ENCODE results near the gene GRIA1. TPM values are rescaled to one million over a fixed set of nuclear protein-coding genes. Genes with fewer than 3 reads are reported as not detected.

GRIA1 gene
- total and polyA plus RNA-seq, 2 of the 13 experiments (the other 11 are each of a cell fraction or from before 2014, with no cell fraction given) = not detected

DNA sequence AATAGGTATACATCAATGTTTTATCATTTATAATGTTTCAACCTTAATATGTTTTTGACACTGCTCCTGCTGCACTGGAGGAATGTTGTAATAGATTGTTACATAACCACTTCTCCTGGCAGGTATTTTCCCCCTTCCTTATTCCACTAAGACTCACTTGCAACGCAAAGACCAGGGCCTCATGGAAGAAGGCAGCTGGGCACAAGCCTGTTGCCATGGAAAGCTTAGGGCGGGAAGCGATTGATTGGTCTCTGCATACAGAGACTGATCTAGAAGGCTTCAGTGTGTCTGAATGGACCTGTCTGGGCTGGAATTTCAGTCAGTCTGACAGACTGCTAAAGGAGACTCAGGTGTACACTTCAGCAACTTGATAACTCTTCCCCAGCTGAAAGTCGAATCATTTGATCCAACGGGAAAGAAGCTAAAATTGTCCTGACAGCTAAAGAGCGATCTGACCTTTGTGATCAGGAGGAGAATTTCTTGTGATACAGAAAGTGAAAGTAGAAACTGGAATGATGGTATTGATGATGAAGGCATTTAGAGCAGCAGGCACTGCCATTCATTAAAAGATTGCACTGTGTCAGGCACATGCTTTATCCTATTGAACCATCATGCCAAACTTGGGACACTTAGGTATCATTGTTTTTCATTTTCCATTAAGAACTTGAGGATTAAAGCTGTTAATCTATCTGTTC is 65.1 kb downstream of the GRIA1 start:
- POLR2A ChIA-PET = no interaction called here
- in situ Hi-C loops (cut with HindIII; ENCODE audit: extremely low pct_ligation_motif_present, low pct_unique_long_range_greater_than_20kb) = no loop called here
- Histone ChIP-seq H3K36me3 (replicated peaks in 1 of 2; ENCODE audit: control insufficient read depth in 1 of 2, insufficient read depth in 2 of 2, low read length in 2 of 2) (no peaks in the 10 kb centered on the region), H3K4me1 (ENCODE audit: insufficient read depth, low read length) (no peaks in the 10 kb centered on the region), H4K20me1 (ENCODE audit: insufficient read depth, low read length) (no peaks in the 10 kb centered on the region), H3K9me3 (ENCODE audit: low read length) (no peaks in the 10 kb centered on the region), H3K79me2 (ENCODE audit: insufficient read depth, low read length) (no peaks in the 10 kb centered on the region), H3K4me3 (replicated peaks in 1 of 3; ENCODE audit: insufficient read depth in 1 of 3, low read depth in 2 of 3, low read length in 3 of 3) (no peak overlapping the region), H3K27ac (ENCODE audit: extremely low read length, insufficient read depth, low read length) (no peak overlapping the region), H2AFZ (ENCODE audit: low read length) (no peak overlapping the region), H3K27me3 (ENCODE audit: control insufficient read depth in 1 of 2, insufficient read depth in 2 of 2, low read length in 2 of 2) (no peaks in the 10 kb centered on the region), H3K9ac (ENCODE audit: insufficient read depth, low read depth, low read length) (no peak overlapping the region), H3K4me2 (ENCODE audit: low read depth, low read length) (no peak overlapping the region)
- TF ChIP-seq, protein P1, sequence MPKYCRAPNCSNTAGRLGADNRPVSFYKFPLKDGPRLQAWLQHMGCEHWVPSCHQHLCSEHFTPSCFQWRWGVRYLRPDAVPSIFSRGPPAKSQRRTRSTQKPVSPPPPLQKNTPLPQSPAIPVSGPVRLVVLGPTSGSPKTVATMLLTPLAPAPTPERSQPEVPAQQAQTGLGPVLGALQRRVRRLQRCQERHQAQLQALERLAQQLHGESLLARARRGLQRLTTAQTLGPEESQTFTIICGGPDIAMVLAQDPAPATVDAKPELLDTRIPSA (CRISPR knock-in tag; IDR thresholded peaks at IDR 0.05; ENCODE audit: borderline replicate concordance) = no peak
- TF ChIP-seq, protein P2, sequence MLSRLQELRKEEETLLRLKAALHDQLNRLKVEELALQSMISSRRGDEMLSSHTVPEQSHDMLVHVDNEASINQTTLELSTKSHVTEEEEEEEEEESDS (CRISPR knock-in tag; IDR thresholded peaks at IDR 0.05; ENCODE audit: borderline replicate concordance) = no peak
- TF ChIP-seq, protein P3, sequence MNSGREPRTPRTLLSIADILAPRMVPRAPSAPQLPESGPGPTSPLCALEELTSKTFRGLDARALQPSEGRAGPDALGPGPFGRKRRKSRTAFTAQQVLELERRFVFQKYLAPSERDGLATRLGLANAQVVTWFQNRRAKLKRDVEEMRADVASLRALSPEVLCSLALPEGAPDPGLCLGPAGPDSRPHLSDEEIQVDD (CRISPR knock-in tag; IDR thresholded peaks at IDR 0.05; ENCODE audit: borderline replicate concordance) = no peak
- TF ChIP-seq ZSCAN21 (CRISPR knock-in tag; IDR thresholded peaks at IDR 0.05; ENCODE audit: borderline replicate concordance) (no peak), PAWR (CRISPR knock-in tag; IDR thresholded peaks at IDR 0.05; ENCODE audit: borderline replicate concordance) (no peak), ATRX (CRISPR knock-in tag; IDR thresholded peaks at IDR 0.05; ENCODE audit: borderline replicate concordance) (no peak), ZFYVE20 (CRISPR knock-in tag; IDR thresholded peaks at IDR 0.05; ENCODE audit: borderline replicate concordance, low read depth) (no peak), ISX (CRISPR knock-in tag; conservative IDR thresholded peaks at IDR 0.05) (no peak), GLI4 (CRISPR knock-in tag; IDR thresholded peaks at IDR 0.05; ENCODE audit: borderline replicate concordance) (no peak), KDM2A (CRISPR knock-in tag; IDR thresholded peaks at IDR 0.05; ENCODE audit: borderline replicate concordance, low read depth) (no peak), NCOR1 (IDR thresholded peaks at IDR 0.05; ENCODE audit: borderline replicate concordance, low read length) (no peak)
- no peak for FAIRE-seq
- intact Hi-C loops (cut with micrococcal nuclease; ENCODE audit: unreplicated experiment) = no loop called here
- WGBS (ENCODE audit: low lambda C conversion rate) = 20% methylated on average over 6 of the region's 6 CpGs
- ATAC-seq = no peak
- no TSS peak for BruUV-seq (replicated peaks)
- no peak for DNase-seq (ENCODE audit: low spot score)
- CTCF ChIA-PET (ENCODE audit: low intra/inter-chr PET ratio, low total read pairs) = no interaction called here
